OCI-LY3 (cell line): ENCODE results near the gene PSPH.

Source experiments
- EZH2phosphoT487 ChIP-seq: fragments of 200-600 bp; shearing (Covaris generic); IDR thresholded peaks from 2 replicates; pipeline ENCODE4 v1.6.1; 2018; ENCODE audit warnings: antibody characterized with exemption, mixed run types, low read depth
- TF ChIP-seq, protein P1 (sequence below): fragments of 200-600, 300-600 bp; sonication (generic); IDR thresholded peaks from 2 replicates; pipeline ENCODE4 v1.5.1; 2014; ENCODE audit warnings: antibody characterized with exemption, low read length, low read depth

DNA sequence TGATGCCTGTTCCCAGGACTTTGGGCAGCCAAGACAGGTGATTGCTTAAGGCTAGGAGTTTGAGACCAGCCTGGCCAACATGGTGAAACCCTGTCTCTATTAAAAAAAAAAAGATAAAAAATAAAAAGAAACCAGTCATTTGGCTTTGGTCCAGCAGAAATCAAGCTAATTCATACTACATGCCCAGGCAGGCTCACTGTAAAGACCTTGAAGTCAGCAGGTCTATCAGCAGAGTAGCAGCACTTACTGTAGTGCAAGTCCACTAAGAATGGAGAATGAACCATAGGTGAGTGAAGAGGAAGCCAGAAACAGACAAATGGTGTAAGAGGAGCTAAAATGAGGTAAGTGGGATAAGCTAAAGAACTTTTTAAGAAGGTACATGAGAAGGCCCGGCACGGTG is 24.7 kb downstream of the PSPH start:
- TF ChIP-seq, protein P1, sequence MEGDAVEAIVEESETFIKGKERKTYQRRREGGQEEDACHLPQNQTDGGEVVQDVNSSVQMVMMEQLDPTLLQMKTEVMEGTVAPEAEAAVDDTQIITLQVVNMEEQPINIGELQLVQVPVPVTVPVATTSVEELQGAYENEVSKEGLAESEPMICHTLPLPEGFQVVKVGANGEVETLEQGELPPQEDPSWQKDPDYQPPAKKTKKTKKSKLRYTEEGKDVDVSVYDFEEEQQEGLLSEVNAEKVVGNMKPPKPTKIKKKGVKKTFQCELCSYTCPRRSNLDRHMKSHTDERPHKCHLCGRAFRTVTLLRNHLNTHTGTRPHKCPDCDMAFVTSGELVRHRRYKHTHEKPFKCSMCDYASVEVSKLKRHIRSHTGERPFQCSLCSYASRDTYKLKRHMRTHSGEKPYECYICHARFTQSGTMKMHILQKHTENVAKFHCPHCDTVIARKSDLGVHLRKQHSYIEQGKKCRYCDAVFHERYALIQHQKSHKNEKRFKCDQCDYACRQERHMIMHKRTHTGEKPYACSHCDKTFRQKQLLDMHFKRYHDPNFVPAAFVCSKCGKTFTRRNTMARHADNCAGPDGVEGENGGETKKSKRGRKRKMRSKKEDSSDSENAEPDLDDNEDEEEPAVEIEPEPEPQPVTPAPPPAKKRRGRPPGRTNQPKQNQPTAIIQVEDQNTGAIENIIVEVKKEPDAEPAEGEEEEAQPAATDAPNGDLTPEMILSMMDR: no peak
- TF ChIP-seq EZH2phosphoT487: no peak
